ENCODE measurements around the gene PARK7. TPM values are rescaled to one million over a fixed set of nuclear protein-coding genes. Genes with fewer than 3 reads are reported as not detected.

The PARK7 gene
- total RNA-seq, 4 donors from 2014 or later: 291 to 370 (median 332) TPM

GRCh38 chr1:7932524-7933138, 28.9 kb upstream of the PARK7 start:
- Histone ChIP-seq H3K36me3 (no peaks in the 10 kb centered on the region), H3K4me1 (no peaks in the 10 kb centered on the region), H3K27ac (no peak overlapping the region), H3K9me3 (no peaks in the 10 kb centered on the region), H3K27me3 (peaks cover 8 to 11% (median 10%) of the 10 kb centered on the region in 3 donors), H3K4me3 (no peak overlapping the region)
- in situ Hi-C loops (cut with MboI; ENCODE audit: low sequenced_read_pairs in 4 of 4): no loop called here
- ATAC-seq: no peak
- TF ChIP-seq CTCF (IDR thresholded peaks at IDR 0.05 in 4 of 5, conservative IDR thresholded peaks at IDR 0.05 in 1 of 5) (no peak), POLR2A (IDR thresholded peaks at IDR 0.05) (no peak)
- DNase-seq: no peak
- intact Hi-C loops (cut with DNase I; ENCODE audit: low total_unique reads): no loop called here

- intact Hi-C loops (cut with DNase I; ENCODE audit: low total_unique reads) (no loop called here), in situ Hi-C loops (cut with MboI; ENCODE audit: low sequenced_read_pairs in 4 of 4) (no loop called here)
- Histone ChIP-seq H3K9me3 (no peaks in the 10 kb centered on the region), H3K27ac (no peak overlapping the region), H3K27me3 (peaks cover 25 to 55% (median 40%) of the 10 kb centered on the region in 3 donors), H3K4me1 (peaks cover 2 to 7% of the 10 kb centered on the region in 2 donors), H3K36me3 (no peaks in the 10 kb centered on the region), H3K4me3 (no peak overlapping the region)
- no peak for TF ChIP-seq POLR2A (IDR thresholded peaks at IDR 0.05)
- TF ChIP-seq CTCF (IDR thresholded peaks at IDR 0.05 in 4 of 5, conservative IDR thresholded peaks at IDR 0.05 in 1 of 5): no peak
- DNase-seq: no peak
- no peak for ATAC-seq
Observed at GRCh38 chr1:7938070-7938469, 23.4 kb upstream of the PARK7 start.

- DNase-seq (no peak), ATAC-seq (no peak)
- H3K27me3 ChIP-seq: peaks cover 22 to 58% (median 40%) of the 10 kb centered on the region in 3 donors
- H3K36me3 ChIP-seq: no peaks in the 10 kb centered on the region
- in situ Hi-C loops (cut with MboI; ENCODE audit: low sequenced_read_pairs in 4 of 4): no loop called here
- H3K4me3 ChIP-seq: no peak overlapping the region
- no peak overlapping the region for H3K27ac ChIP-seq
- H3K9me3 ChIP-seq: no peaks in the 10 kb centered on the region
- H3K4me1 ChIP-seq: peaks cover 2 to 7% of the 10 kb centered on the region in 2 donors
- intact Hi-C loops (cut with DNase I; ENCODE audit: low total_unique reads): no loop called here
- TF ChIP-seq POLR2A (IDR thresholded peaks at IDR 0.05) (no peak), CTCF (IDR thresholded peaks at IDR 0.05 in 4 of 5, conservative IDR thresholded peaks at IDR 0.05 in 1 of 5) (no peak)
Observed at GRCh38 chr1:7940034-7940433, 21.5 kb upstream of the PARK7 start.

- intact Hi-C loops (cut with DNase I; ENCODE audit: low total_unique reads): no loop called here
- H3K4me1 ChIP-seq: peaks cover 2 to 7% of the 10 kb centered on the region in 2 donors
- DNase-seq (no peak), ATAC-seq (no peak)
- H3K9me3 ChIP-seq: no peaks in the 10 kb centered on the region
- TF ChIP-seq POLR2A (IDR thresholded peaks at IDR 0.05) (no peak), CTCF (IDR thresholded peaks at IDR 0.05 in 4 of 5, conservative IDR thresholded peaks at IDR 0.05 in 1 of 5) (no peak)
- H3K36me3 ChIP-seq: no peaks in the 10 kb centered on the region
- H3K27me3 ChIP-seq: peaks cover 22 to 56% (median 40%) of the 10 kb centered on the region in 3 donors
- no peak within 1 kb of the TSS for H3K27ac ChIP-seq
- in situ Hi-C loops (cut with MboI; ENCODE audit: low sequenced_read_pairs in 4 of 4): no loop called here
- H3K4me3 ChIP-seq: no peak within 1 kb of the TSS
Observed at GRCh38 chr1:7940745-7941436, 20.6 kb upstream of the PARK7 start, which contains the start of gene TNFRSF9. TSS of gene TNFRSF9 (minus strand) at chr1:7940839. CDS start at chr1:7939994, 845 bp downstream.

All from gastrocnemius medialis (tissue), 4 donors.